ENCODE results near the gene SND1. TPM values are rescaled to one million over a fixed set of nuclear protein-coding genes. Genes with fewer than 3 reads are reported as not detected.

Gene SND1
- total and polyA plus RNA-seq, 2 donors (not counting 1 experiment from before 2014, with no cell fraction given): 44.4 to 165 TPM

- Histone ChIP-seq H3K9ac (ENCODE audit: low read length) (no peak overlapping the region), H3K4me1 (ENCODE audit: control insufficient read depth in 2 of 2, insufficient read depth in 2 of 2, low read length in 2 of 2) (peaks cover 0 to 11% of the 10 kb centered on the region in 2 donors), H3K4me3 (ENCODE audit: control extremely low read depth in 1 of 5, extremely low read depth in 1 of 5, insufficient read depth in 1 of 5, low read depth in 2 of 5, low read length in 4 of 5) (no peak overlapping the region), H2AFZ (ENCODE audit: insufficient read depth, low read depth, low read length, poor library complexity, severe bottlenecking) (no peak overlapping the region), H3K4me2 (replicated peaks; ENCODE audit: low read depth, low read length, poor library complexity, severe bottlenecking) (no peak overlapping the region), H3K9me3 (ENCODE audit: control extremely low read depth in 1 of 3, control insufficient read depth in 2 of 3, insufficient read depth in 1 of 3, low read length in 2 of 3) (no peaks in the 10 kb centered on the region), H4K20me1 (ENCODE audit: control insufficient read depth, insufficient read depth, low read length, poor library complexity, severe bottlenecking) (no peaks in the 10 kb centered on the region), H3K36me3 (replicated peaks in 1 of 2; ENCODE audit: control extremely low read depth in 1 of 2, control insufficient read depth in 1 of 2, extremely low read depth in 1 of 2, insufficient read depth in 2 of 2, low read length in 1 of 2) (peaks cover 5 to 38% of the 10 kb centered on the region in 2 experiments), H3K27ac (ENCODE audit: low read length in 2 of 2) (no peak overlapping the region), H3K27me3 (replicated peaks in 1 of 4; ENCODE audit: control extremely low read depth in 1 of 4, control insufficient read depth in 3 of 4, insufficient read depth in 4 of 4, low read length in 3 of 4) (no peaks in the 10 kb centered on the region), H3K79me2 (ENCODE audit: control insufficient read depth, insufficient read depth, low read length) (peaks cover 4% of the 10 kb centered on the region)
- H3K4me3 Mint-ChIP-seq: no peak overlapping the region
- DNase-seq (no peak), ATAC-seq (ENCODE audit: low read depth) (no peak)
- ChIA-PET CTCF (interaction anchor here (1.1 kb wide), 1 partner anchor 269 kb away, joined by 4 read pairs; no protein-coding TSS in a partner anchor), POLR2A (no interaction called here)
- 100% methylated on average over 3 of the region's 5 CpGs for WGBS (ENCODE audit: insufficient coverage)
- peaks cover 28% of the 10 kb centered on the region for H3K4me1 Mint-ChIP-seq
- intact Hi-C loops (cut with micrococcal nuclease): no loop called here
- no peak overlapping the region for H3K27ac Mint-ChIP-seq
- TF ChIP-seq EZH2 (IDR thresholded peaks at IDR 0.05; ENCODE audit: borderline replicate concordance, insufficient read depth, low read depth, low read length, poor library complexity, severe bottlenecking) (no peak), CTCF (IDR thresholded peaks at IDR 0.05) (no peak)
- H3K27me3 Mint-ChIP-seq: no peaks in the 10 kb centered on the region
- H3K9me3 Mint-ChIP-seq (ENCODE audit: insufficient read depth): no peaks in the 10 kb centered on the region
Observed at GRCh38 chr7:127940381-127941160, 288.6 kb downstream of the SND1 start.

- H3K4me3 Mint-ChIP-seq: no peak overlapping the region
- POLR2A ChIA-PET: no interaction called here
- no peak overlapping the region for H3K4me2 ChIP-seq (replicated peaks; ENCODE audit: low read depth, low read length, poor library complexity, severe bottlenecking)
Observed at GRCh38 chr7:127941476-127942210, 289.6 kb downstream of the SND1 start.

More at GRCh38 chr7:127941476-127942210, 289.6 kb downstream of the SND1 start:
- Mint-ChIP-seq H3K27me3 (no peaks in the 10 kb centered on the region), H3K4me1 (peaks cover 28% of the 10 kb centered on the region), H3K9me3 (ENCODE audit: insufficient read depth) (no peaks in the 10 kb centered on the region), H3K27ac (no peak overlapping the region)
- Histone ChIP-seq H3K36me3 (replicated peaks in 1 of 2; ENCODE audit: control extremely low read depth in 1 of 2, control insufficient read depth in 1 of 2, extremely low read depth in 1 of 2, insufficient read depth in 2 of 2, low read length in 1 of 2) (peaks cover 5 to 38% of the 10 kb centered on the region in 2 experiments), H3K9me3 (ENCODE audit: control extremely low read depth in 1 of 3, control insufficient read depth in 2 of 3, insufficient read depth in 1 of 3, low read length in 2 of 3) (no peaks in the 10 kb centered on the region), H3K27me3 (replicated peaks in 1 of 4; ENCODE audit: control extremely low read depth in 1 of 4, control insufficient read depth in 3 of 4, insufficient read depth in 4 of 4, low read length in 3 of 4) (no peaks in the 10 kb centered on the region), H3K27ac (ENCODE audit: low read length in 2 of 2) (no peak overlapping the region), H4K20me1 (ENCODE audit: control insufficient read depth, insufficient read depth, low read length, poor library complexity, severe bottlenecking) (no peaks in the 10 kb centered on the region), H2AFZ (ENCODE audit: insufficient read depth, low read depth, low read length, poor library complexity, severe bottlenecking) (no peak overlapping the region), H3K4me3 (ENCODE audit: control extremely low read depth in 1 of 5, extremely low read depth in 1 of 5, insufficient read depth in 1 of 5, low read depth in 2 of 5, low read length in 4 of 5) (no peak overlapping the region), H3K9ac (ENCODE audit: low read length) (no peak overlapping the region), H3K4me1 (ENCODE audit: control insufficient read depth in 2 of 2, insufficient read depth in 2 of 2, low read length in 2 of 2) (peaks cover 0 to 6% of the 10 kb centered on the region in 2 donors), H3K79me2 (ENCODE audit: control insufficient read depth, insufficient read depth, low read length) (peaks cover 3% of the 10 kb centered on the region)
- CTCF ChIA-PET: interaction anchor here (1.1 kb wide), 1 partner anchor 268 kb away, joined by 4 read pairs; no protein-coding TSS in a partner anchor
- TF ChIP-seq CTCF (IDR thresholded peaks at IDR 0.05) (no peak), EZH2 (IDR thresholded peaks at IDR 0.05; ENCODE audit: borderline replicate concordance, insufficient read depth, low read depth, low read length, poor library complexity, severe bottlenecking) (no peak)
- no peak for ATAC-seq (ENCODE audit: low read depth)
- intact Hi-C loops (cut with micrococcal nuclease): no loop called here
- DNase-seq: no peak
- no CpG with 5 or more reads among the region's 8 CpGs for WGBS (ENCODE audit: insufficient coverage)

Measured in B cell (primary cell).